Astrocyte of the cerebellum (primary cell): Measurements from ENCODE around the gene RIT2.

Source experiments
- DNase-seq: peaks from one replicate; pipeline ENCODE4 v3.0.0-alpha.2; 2011; ENCODE audit warnings: low read depth
- H3K4me3 ChIP-seq: 2 replicates; pipeline ENCODE4 v1.5.1; 2011; ENCODE audit warnings: mild to moderate bottlenecking, low read depth, low read length, moderate library complexity
- in situ Hi-C: cut with HindIII; loops from 2 replicates; pipeline ENCODE4 v1.10.0; 2017; ENCODE audit warnings: low sequenced_read_pairs
- TF ChIP-seq, protein P1 (sequence below): IDR thresholded peaks from 2 replicates; pipeline ENCODE4 v1.5.1; 2012; ENCODE audit warnings: low read length, low read depth, moderate library complexity, mild to moderate bottlenecking; ENCODE audit errors: missing control alignments

The RIT2 gene

DNA sequence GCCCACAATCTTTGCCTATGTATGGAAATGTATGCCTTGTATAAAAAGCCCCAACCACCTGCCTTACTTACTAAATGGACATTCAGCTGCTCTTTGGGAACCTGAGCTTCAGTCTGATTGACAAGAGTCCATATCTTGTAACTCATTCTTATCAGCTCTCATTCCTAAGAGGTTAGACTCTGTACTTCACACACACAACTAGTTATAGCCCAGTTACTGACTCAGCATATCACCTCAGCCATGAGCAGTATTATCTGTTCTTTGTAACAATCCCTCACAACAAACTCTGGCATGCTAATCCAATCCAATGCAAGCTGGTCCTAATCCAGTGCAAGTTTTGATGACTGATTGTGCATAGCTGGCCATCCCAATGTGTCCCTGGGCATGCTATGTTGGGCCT is 250.6 kb downstream of the RIT2 start:
- TF ChIP-seq, protein P1, sequence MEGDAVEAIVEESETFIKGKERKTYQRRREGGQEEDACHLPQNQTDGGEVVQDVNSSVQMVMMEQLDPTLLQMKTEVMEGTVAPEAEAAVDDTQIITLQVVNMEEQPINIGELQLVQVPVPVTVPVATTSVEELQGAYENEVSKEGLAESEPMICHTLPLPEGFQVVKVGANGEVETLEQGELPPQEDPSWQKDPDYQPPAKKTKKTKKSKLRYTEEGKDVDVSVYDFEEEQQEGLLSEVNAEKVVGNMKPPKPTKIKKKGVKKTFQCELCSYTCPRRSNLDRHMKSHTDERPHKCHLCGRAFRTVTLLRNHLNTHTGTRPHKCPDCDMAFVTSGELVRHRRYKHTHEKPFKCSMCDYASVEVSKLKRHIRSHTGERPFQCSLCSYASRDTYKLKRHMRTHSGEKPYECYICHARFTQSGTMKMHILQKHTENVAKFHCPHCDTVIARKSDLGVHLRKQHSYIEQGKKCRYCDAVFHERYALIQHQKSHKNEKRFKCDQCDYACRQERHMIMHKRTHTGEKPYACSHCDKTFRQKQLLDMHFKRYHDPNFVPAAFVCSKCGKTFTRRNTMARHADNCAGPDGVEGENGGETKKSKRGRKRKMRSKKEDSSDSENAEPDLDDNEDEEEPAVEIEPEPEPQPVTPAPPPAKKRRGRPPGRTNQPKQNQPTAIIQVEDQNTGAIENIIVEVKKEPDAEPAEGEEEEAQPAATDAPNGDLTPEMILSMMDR, result no peak
- DNase-seq, result no peak
- in situ Hi-C loops, result no loop called here
- H3K4me3 ChIP-seq, result no peak overlapping the region

DNA sequence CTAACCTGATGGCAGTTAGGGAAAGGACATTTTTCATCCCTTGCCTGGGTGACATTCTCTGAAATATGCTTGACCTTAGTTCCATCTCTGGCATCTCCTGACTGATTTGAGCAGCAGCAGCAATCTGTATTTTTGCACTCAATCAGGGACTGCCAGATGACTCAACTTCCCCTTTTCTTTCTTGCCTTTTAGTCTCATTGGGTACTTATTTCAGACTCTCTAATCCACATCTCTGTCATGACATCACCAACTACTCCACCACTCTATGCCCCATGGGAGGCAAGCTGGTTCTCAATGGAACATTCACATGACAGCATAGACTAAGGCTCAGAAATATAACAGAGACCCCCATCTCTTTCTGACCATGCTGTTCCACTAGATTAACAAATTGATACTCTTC is 254.2 kb downstream of the RIT2 start:
- in situ Hi-C loops, result no loop called here
- no peak overlapping the region for H3K4me3 ChIP-seq
- no peak for DNase-seq
- TF ChIP-seq, protein P1, result no peak

DNA sequence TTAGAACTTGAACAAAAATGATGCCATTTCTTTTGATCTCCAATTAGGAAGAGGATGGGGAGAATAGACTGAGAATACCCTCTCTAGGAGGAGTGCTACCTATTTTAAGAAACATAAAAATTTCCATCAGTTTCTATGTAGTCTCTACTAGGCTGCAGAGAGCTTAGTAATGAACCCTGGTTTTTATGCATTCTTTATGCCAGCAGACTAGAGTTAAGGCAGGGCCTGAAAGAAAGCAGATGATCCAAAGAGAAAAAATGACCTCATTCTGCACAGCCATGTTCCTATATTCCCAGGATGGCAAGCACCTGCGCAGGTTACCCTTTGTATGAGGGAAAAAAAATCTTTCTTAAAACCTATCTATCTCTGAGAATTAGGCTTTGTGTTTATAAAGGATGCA is 254.9 kb downstream of the RIT2 start:
- in situ Hi-C loops, result no loop called here
- no peak for DNase-seq
- TF ChIP-seq, protein P1, result no peak
- no peak overlapping the region for H3K4me3 ChIP-seq

DNA sequence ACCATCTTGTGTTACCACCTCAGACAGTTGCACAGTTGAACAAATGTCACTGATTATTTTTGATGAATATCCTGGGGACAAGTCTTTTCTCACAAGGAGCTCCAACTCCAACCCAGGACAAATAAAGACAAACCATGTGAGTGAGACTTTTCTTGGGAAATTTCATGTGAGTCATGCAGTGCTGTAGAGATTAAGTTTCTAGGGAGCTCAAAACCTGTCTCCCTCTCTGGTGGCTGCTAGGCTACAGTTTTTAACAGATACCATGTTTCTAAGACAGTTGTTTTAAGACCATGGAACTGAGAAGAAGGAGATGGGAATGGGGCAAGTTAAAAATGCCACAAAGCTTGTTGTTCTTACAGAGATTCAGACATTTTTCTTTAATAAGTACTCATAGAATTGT is 255.5 kb downstream of the RIT2 start:
- no peak for DNase-seq
- in situ Hi-C loops, result no loop called here

DNA sequence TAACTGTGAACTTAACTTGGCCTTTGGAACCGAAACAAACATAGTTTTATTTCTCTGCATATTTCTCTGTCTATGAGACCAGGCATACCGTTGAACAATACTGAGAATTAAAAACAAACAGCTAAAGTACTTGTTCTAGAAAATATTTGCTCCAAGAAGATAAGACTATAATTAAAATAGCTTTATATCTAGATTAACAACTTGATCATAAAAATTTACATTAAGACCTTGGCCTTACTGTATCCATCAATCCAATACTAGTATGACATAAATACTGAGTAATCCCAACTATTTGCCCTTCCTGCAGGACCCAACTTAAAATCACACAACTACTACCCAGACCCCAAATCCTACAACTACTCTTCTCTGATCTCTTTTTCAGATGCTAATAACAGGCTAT is 260.9 kb downstream of the RIT2 start:
- no peak overlapping the region for H3K4me3 ChIP-seq
- TF ChIP-seq, protein P1, result no peak
- no peak for DNase-seq
- in situ Hi-C loops, result no loop called here

More for the DNA sequence above, 255.5 kb downstream of the RIT2 start:
- H3K4me3 ChIP-seq, result no peak overlapping the region
- TF ChIP-seq, protein P1, result no peak

DNA sequence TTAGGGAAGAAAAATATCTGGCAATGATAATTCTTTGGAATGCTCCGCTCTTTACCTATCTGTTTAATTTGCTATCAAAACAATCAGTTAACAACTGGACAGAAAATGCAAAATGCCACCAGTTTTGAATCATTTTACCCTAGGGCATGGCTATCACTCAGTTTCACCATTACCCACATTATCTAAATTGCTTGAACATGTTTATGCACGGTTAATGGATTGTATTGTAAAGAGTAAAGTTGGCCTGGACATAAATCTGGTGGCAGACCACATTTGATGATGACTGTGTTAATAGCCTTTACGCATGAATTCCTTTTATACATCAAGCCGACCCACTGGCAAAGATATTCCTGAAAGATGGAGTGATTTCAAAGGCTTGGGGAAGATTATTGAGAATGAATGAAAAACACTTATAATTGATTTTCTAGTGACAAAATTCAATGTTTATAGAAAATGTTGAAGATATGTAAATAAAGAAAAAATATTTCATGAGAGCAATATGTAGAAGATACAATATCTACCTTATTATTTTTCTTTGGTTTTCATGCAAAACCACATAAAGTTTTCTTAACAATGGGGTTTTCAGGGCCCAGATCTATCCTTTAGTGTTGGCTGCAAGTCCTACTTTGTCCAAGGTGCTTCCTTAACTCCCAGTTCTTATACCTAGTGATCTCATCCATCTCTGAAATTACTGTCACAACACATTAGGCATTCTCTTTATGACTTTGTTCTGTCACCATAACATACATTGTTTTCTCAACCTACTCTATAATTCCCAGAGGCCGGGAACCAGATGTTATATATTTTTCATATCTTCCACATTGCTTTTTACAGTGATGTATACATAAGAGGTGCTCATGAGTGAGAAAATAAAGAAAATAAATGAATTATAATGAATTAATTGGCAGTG is 265.1 kb downstream of the RIT2 start:
- in situ Hi-C loops, result no loop called here
- no peak for DNase-seq
- TF ChIP-seq, protein P1, result no peak
- H3K4me3 ChIP-seq, result no peak overlapping the region
